Stomach smooth muscle (tissue), 2 donors: ENCODE data around the gene SPPL3.
A peak's percentile ranks its signal among the peaks of the same experiment; 100 is the strongest.
"Not testable (repeated sequence)": the region's sequence is repeated elsewhere in the genome, so short reads cannot be mapped to it uniquely, and the experiment has no call there.

Experiments
- H3K27ac ChIP-seq: one replicate; pipeline ENCODE4 v1.7.0; 2013; ENCODE audit warnings: mild to moderate bottlenecking, low read length, inconsistent platforms
- H3K27me3 ChIP-seq, 2 donors: one replicate each; pipeline ENCODE4 v1.7.0; 2013; ENCODE audit warnings: low read length in 2 of 2; ENCODE audit not compliant: insufficient read depth in 2 of 2, control insufficient read depth in 1 of 2
- H3K36me3 ChIP-seq, 2 donors: one replicate each; pipeline ENCODE4 v1.7.0; 2013; ENCODE audit warnings: low read length in 2 of 2; ENCODE audit not compliant: control insufficient read depth in 2 of 2, insufficient read depth in 2 of 2
- H3K4me1 ChIP-seq: one replicate; pipeline ENCODE4 v1.7.0; 2013; ENCODE audit warnings: low read length; ENCODE audit not compliant: control insufficient read depth, insufficient read depth
- H3K4me3 ChIP-seq, 2 donors: one replicate each; pipeline ENCODE4 v1.7.0; 2013; ENCODE audit warnings: low read length in 2 of 2
- H3K9ac ChIP-seq, 2 donors: one replicate each; pipeline ENCODE4 v1.7.0; 2013; ENCODE audit warnings: low read length in 2 of 2, mild to moderate bottlenecking in 1 of 2
- H3K9me3 ChIP-seq, 2 donors: one replicate each; pipeline ENCODE4 v1.7.0; 2013; ENCODE audit warnings: low read length in 2 of 2; ENCODE audit not compliant: control insufficient read depth in 2 of 2
- donor health status: healthy.
- donor health status: Pancreatic carcinoma.

Gene SPPL3

DNA sequence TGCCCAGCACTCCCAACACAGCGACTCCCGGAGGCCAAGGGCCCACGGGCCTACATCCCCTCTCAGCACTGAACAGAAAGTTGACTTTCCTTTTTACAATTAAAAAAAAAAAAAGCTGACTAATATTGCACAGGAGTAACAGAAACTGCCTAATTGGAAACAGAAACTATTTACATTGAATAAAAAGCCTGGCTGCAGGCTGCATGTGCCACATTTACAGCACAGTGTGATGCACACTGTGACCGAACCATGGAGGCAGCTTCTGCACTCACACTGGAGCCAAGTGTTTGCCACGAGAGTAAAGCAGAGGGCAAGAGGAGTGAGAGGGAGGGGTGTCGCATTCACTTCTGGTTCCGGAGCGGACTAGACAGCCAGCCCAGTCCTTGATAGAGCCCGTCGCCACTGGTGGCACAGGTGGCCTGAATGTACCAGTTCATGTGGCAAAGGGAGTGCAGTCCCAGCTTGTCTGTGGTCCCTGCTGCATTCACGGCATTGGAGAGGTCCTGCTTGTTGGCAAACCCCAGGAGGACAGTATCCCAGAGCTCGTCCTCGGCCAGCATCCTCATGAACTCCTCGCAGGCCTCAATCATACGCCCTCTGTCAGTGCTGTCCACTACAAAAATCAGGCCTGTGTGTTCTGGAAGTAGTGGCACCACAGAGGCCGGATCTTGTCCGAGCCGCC is 59.2 kb downstream of the SPPL3 start:
- Histone ChIP-seq H3K36me3 (no peaks in the 10 kb centered on the region), H3K4me1 (peaks cover 23% of the 10 kb centered on the region), H3K9ac (no peak overlapping the region), H3K9me3 (no peaks in the 10 kb centered on the region), H3K27ac (no peak overlapping the region), H3K4me3 (no peak overlapping the region), H3K27me3 (no peaks in the 10 kb centered on the region)

DNA sequence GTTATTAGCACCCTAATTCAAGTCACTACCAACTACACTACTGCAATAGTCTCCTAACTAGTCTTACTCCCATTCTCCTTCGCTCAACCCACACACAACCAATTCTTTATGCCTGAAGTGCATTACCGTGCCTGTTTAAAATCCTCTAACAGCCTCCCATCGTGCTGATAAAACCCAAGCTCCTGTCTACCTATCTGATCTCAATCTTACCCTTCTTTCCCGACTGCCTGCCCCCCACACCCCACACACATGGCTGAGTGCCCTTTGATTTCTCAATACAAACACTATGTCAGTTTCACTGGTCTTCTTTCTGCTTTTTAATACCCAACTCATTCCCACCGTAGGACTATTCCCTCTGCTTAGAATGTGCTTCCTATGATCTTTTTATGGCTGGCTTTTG is 59.9 kb downstream of the SPPL3 start:
- H3K9ac ChIP-seq, result no peak overlapping the region
- no peaks in the 10 kb centered on the region for H3K9me3 ChIP-seq
- peaks cover 23% of the 10 kb centered on the region for H3K4me1 ChIP-seq
- no peak overlapping the region for H3K27ac ChIP-seq
- no peaks in the 10 kb centered on the region for H3K36me3 ChIP-seq
- no peak overlapping the region for H3K4me3 ChIP-seq
- H3K27me3 ChIP-seq, result no peaks in the 10 kb centered on the region

DNA sequence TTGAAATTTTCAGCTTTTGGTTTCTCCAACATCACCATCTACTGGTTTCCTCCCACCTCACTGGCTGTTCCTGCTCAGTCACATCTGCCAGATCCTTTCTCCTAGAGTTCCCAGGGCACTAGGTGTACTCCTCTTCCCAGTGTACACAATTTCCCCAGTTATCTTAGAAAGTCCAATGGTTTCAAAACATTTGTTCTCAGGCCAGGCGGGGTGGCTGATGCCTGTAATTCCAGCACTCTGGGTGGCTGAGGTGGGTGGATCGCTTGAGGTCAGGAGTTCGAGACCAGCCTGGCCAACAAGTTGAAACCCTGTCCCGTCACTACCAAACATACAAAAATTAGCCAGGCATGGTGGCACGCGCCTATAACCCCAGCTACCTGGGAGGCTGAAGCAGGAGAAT is 60.7 kb downstream of the SPPL3 start:
- Histone ChIP-seq H3K27ac (no peak overlapping the region), H3K9ac (no peak overlapping the region), H3K4me1 (peaks cover 23% of the 10 kb centered on the region)

DNA sequence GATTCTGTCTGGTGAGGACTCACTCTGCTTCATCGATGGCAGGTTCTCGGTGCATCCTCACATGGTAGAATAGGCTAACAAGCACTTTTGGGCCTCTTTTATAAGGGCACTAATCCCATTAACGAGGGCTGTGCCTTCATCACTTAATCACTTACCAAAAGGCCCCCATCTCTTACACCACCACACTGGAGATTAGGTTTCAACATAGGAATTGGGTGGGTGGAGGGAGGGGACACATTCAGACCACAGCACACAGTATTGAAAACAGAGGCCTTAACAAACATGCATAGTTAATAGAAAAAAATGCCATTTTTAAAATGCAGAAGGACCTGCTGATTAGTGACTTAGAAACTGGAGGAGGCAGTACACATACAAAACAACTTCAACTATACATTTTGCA is 61.6 kb downstream of the SPPL3 start:
- Histone ChIP-seq H3K27me3 (no peaks in the 10 kb centered on the region), H3K9ac (no peak overlapping the region), H3K4me3 (no peak overlapping the region), H3K4me1 (peaks cover 17% of the 10 kb centered on the region), H3K9me3 (no peaks in the 10 kb centered on the region), H3K27ac (no peak overlapping the region), H3K36me3 (no peaks in the 10 kb centered on the region)

More for the DNA sequence above, 60.7 kb downstream of the SPPL3 start:
- no peak overlapping the region for H3K4me3 ChIP-seq
- H3K36me3 ChIP-seq, result no peaks in the 10 kb centered on the region
- no peaks in the 10 kb centered on the region for H3K9me3 ChIP-seq
- no peaks in the 10 kb centered on the region for H3K27me3 ChIP-seq

DNA sequence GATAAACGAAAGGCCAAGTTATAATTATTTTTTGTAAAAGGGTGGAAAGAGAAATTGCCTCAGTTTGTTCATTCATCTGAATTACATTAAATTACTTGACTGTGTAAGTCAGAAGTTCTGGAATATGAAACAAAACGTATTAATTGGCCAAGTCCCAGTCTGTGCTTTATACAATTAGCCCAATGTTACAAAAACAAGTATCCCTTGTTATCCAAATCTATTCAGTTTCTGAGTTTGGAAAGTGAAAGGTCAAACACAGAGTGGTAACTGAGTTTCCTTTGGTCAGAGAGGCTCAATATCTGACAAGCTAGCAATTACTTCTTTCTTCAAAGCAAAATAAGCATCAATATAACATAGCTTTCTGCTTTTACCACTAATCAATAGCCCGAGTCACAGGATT is 62.6 kb downstream of the SPPL3 start:
- Histone ChIP-seq H3K4me1 (peaks cover 15% of the 10 kb centered on the region), H3K36me3 (no peaks in the 10 kb centered on the region), H3K4me3 (no peak overlapping the region), H3K9me3 (no peaks in the 10 kb centered on the region), H3K9ac (no peak overlapping the region), H3K27ac (no peak overlapping the region), H3K27me3 (no peaks in the 10 kb centered on the region)

DNA sequence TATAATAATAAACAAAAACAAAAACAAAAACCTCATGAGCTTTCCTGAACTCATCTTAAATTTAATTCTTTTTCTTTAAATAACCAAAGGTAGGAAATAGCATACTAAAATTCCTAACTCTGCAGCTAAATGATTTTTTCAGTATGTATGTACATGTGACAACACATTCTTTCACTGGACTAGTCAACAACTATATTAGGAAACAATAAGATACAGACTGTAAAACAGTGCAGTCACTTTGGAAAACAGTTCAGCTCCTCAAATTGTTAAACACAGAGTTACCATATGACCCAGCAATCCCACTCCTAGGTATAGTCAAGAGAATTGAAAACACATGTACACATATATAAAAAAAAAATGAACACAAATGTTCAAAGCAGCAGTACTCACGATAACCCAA is 64.7 kb downstream of the SPPL3 start:
- Histone ChIP-seq H3K9me3 (no peaks in the 10 kb centered on the region), H3K27ac (no peak overlapping the region), H3K36me3 (no peaks in the 10 kb centered on the region), H3K9ac (no peak overlapping the region), H3K4me1 (peaks cover 13% of the 10 kb centered on the region), H3K4me3 (no peak overlapping the region), H3K27me3 (no peaks in the 10 kb centered on the region)

DNA sequence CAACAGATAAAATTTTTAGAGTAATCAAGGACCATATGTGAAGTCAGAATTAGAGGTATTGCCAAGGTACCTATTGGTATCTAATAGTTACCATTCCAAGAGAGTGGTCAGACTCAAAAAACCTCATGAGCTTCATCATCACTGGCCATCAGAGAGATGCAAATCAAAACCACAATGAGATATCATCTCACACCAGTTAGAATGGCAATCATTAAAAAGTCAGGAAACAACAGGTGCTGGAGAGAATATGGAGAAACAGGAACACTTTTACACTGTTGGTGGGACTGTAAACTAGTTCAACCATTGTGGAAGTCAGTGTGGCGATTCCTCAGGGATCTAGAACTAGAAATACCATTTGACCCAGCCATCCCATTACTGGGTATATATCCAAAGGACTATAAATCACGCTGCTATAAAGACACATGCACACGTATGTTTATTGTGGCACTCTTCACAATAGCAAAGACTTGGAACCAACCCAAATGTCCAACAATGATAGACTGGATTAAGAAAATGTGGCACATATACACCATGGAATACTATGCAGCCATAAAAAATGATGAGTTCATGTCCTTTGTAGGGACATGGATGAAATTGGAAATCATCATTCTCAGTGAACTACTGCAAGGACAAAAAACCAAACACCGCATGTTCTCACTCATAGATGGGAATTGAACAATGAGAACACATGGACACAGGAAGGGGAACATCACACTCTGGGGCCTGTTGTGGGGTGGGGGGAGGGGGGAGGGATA is 65.4 kb downstream of the SPPL3 start:
- H3K9ac ChIP-seq, H3K36me3 ChIP-seq, H3K4me3 ChIP-seq, H3K9me3 ChIP-seq, H3K27me3 ChIP-seq, H3K4me1 ChIP-seq, H3K27ac ChIP-seq: not testable (repeated sequence)

DNA sequence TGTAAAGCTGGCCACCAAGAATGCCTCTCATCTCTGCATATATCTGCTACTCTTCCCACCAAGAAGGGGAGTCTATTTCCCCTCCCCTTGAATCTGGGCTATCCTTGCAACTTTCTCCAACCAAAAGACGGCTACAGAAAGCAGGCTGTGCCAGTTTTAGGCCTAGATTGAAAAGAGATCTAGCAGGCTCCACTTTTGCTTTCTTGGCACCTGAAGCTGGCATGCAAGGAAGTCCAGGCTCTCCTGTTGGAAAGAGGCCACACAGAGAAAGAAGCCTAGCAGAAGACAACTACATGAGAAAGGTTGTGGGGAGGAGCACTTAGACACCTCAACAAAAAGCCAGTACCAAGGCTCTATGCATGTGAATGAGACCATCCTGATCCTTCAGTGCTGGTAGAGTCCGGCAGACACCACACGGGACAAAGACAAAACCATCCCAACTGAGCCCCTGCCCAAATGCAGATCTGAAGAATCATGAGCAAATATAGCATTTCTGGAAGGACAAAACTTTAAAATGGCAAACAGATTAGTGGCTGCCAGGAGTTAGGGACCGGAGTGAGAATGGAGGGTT is 68.0 kb downstream of the SPPL3 start:
- no peak overlapping the region for H3K9ac ChIP-seq
- H3K4me1 ChIP-seq, result peaks cover 21% of the 10 kb centered on the region
- no peak overlapping the region for H3K27ac ChIP-seq
- H3K36me3 ChIP-seq, result no peaks in the 10 kb centered on the region
- no peaks in the 10 kb centered on the region for H3K9me3 ChIP-seq
- no peak overlapping the region for H3K4me3 ChIP-seq
- H3K27me3 ChIP-seq, result no peaks in the 10 kb centered on the region

DNA sequence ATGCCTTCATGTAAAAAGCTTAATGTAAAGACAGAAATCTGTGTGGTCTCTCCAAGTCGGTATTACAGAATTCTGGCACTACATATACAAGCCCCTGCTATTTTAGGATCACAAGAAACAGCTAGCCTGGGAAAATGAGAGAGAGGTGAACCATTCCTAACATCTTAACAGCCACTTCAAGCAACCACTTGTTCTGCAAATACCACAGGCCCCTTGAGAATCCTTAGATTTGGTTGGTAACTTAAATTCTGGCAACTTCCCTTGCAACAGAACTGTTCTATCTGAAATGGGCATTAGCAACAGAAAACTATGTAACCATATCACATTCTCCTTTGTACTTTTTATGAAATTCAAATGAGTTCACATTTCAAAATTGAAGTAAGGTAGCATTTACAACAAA is 68.5 kb downstream of the SPPL3 start:
- H3K4me1 ChIP-seq, result peaks cover 26% of the 10 kb centered on the region
- no peaks in the 10 kb centered on the region for H3K36me3 ChIP-seq
- H3K27ac ChIP-seq, result no peak overlapping the region

DNA sequence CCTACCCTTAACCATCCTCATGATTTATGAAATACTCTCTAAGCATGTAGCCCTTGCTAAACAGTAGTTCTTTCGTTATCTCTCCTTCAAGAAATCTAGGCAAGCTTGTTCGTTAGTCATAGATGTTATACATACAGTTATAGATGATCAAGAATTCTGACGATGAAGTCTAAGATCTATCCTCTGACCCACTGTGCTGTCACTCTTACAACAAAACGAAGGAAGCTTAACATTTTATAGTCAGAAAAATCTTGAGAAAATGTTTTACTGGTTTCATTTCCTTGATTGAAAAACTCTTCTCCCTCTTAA is 68.9 kb downstream of the SPPL3 start:
- Histone ChIP-seq H3K4me1 (peaks cover 26% of the 10 kb centered on the region), H3K27ac (no peak overlapping the region)

More for the DNA sequence above, 68.5 kb downstream of the SPPL3 start:
- H3K4me3 ChIP-seq, result peak overlapping the region in 1 of 2 donors; percentile 14
- H3K9ac ChIP-seq, result no peak overlapping the region
- H3K9me3 ChIP-seq, result no peaks in the 10 kb centered on the region
- no peaks in the 10 kb centered on the region for H3K27me3 ChIP-seq

More for the DNA sequence above, 68.9 kb downstream of the SPPL3 start:
- Histone ChIP-seq H3K36me3 (no peaks in the 10 kb centered on the region), H3K4me3 (no peak overlapping the region), H3K27me3 (no peaks in the 10 kb centered on the region), H3K9ac (no peak overlapping the region), H3K9me3 (no peaks in the 10 kb centered on the region)
